HG03097 (cell line): ENCODE results near the gene NLK.
"Not testable (repeated sequence)": the region's sequence is repeated elsewhere in the genome, so short reads cannot be mapped to it uniquely, and the experiment has no call there.

ENCODE experiments used
- ATAC-seq: cut with Tn5 transposase; IDR thresholded peaks from one replicate; pipeline ENCODE4 v1.9.1; 2021; ENCODE audit not compliant: unreplicated experiment, low FRiP score

Gene NLK

DNA sequence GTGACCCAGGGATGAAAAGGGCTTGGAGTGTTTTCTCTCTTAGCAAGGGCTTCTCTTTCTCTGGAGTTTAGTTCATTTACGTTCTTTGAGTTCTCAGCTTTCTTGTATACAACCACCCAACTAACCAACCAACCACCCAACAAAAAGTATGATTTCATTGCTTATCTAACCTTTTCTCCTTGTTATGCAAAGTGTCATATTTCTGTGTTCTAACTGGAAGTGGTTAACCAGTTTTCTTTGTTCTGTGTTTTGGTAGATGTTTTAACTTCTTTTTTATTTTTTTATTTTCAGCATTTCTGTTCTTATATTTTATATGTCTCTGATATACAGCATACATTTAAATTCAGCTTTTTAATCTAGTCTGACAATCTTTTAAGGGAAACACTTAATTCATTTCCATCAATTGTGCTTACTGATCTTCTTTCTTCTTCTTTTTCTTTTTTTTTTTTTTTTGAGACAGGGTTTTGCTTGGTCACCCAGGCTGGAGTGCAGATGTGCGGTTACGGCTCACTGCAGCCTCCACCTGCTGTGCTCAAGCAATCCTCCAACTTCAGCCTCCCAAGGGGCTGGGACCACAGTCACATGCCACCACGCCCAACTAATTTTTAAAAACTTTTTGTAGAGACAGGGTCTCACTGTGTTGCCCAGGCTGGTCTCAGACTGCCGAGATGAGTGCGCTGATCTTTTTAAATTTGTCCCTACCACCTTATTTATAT is 29.6 kb downstream of the NLK start:
- ATAC-seq = no peak

- no peak for ATAC-seq
Measured at GRCh38 chr17:28072936-28073533, 30.6 kb downstream of the NLK start.

DNA sequence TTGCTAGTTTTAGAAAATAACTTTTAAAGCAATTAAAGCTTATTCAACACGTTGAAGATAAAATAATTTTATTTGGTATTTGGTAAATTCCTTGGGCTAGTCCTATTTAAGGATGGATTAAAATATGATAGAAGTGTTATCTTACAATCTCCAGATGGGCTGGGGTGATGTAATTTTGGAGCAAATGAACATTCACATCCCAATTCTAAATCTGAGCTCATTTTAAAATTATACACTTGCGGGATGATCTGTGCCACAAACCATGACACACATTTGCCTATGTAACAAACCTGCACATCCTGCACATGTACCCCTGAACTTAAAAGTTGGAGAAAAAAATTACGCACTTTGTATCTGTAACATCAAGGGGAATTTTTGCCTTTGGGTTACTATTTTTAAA is 31.5 kb downstream of the NLK start:
- no peak for ATAC-seq

DNA sequence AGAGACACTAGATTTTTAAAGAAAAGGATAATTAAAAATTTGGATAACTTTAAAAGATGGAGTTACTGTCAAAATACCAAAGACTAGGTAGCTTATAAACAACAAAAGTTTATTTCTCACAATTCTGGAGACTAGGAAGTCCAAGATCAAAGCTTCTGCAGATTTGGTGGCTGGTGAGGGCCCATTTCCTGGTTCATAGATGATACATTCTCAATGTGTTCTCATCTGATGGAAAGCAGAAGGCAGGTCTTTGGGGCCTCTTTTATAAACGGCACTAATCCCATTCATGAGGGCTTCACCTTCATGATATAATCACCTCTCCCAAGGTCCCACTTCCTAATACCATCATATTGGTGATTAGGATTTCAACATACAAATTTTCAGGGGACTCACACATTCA is 33.7 kb downstream of the NLK start:
- no peak for ATAC-seq

DNA sequence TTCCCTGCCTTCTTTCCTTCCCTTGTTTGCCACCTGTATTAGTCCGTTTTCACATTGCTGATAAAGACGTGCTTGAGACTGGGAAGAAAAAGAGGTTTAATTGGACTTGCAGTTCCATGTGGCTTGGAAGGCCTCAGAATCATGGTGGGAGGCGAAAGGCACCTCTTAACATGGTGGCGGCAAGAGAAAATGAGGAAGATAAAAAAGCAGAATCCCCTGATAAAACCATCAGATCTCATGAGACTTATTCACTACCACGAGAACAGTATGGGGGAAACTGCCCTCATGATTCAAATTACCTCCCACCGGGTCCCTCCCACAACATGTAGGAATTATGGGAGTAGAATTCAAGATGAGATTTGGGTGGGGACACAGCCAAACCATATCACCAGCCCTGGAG is 34.7 kb downstream of the NLK start:
- not testable (repeated sequence) for ATAC-seq

DNA sequence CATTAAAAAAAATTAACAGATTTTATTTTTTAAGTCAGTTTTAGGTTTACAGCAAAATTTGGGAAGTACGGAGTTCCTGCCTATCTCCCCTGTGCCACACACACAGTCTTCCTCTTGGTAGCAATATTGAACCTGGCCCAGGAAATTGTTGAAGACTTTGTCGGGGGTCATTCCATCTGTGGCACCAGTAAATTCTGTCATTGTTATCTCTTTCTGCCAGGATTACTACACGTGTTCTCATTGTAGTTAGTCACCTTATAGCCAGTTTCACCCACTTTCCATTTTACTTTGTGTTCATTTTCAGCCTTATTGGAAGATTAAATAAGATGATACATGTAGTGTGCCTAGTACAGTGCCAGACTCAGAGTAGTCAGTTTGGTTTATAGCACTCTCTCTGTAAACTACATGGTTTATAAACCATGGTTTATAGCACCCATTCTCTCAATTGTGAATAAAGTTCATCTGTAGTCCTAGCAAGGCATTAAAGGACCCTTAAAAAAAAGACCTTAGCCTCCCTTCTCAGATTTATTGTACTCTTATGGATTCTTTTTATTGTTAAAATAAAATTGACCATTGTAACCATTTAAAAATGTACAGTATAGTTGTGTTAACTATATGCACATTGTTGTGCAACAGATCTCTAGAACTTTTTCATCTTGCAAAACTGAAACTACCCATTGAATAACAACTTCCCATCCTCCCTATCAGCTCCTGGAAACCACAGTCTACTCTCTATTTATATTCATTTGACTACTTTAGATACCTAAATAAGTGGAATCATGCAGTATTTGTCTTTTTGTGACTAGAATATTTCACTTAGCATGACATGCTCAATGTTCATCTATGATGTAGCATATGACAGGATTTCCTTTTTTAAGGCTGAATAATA is 36.1 kb downstream of the NLK start:
- no peak for ATAC-seq

DNA sequence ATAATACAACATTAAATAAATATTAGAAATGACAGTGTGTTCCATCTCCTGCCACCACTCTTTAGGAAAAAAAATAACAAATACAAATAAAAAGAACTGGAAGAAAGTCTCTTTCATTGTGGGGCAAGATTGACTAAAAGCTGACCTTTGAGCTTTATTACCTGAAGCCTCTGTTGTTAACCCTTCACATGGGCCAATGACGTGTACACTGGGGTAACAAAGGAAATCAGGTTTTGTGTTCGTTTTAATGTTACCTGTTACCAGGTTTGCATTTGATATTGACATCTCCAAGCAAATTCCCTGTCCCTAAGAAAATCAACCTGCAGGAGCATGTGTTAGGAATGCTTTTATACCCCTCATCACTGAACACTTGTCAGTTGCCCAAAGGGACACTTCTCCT is 39.0 kb downstream of the NLK start:
- ATAC-seq = no peak

DNA sequence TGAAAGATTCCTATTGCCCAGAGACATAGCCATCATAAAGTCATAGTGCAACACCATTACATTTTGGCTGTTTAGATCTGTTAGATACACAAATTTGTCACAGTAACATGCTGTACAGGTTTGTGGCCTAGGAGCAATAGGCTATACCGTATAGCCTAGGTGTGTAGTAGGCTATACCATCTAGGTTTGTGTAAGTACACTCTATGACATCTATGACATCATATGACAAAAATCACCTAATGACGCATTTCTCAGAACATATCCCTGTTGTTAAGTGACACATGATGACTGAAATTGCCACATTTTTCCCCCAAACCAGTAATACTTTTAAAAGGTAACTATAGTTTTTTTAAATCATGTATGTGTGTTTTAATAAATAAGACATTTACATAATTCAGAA is 43.3 kb downstream of the NLK start:
- no peak for ATAC-seq

DNA sequence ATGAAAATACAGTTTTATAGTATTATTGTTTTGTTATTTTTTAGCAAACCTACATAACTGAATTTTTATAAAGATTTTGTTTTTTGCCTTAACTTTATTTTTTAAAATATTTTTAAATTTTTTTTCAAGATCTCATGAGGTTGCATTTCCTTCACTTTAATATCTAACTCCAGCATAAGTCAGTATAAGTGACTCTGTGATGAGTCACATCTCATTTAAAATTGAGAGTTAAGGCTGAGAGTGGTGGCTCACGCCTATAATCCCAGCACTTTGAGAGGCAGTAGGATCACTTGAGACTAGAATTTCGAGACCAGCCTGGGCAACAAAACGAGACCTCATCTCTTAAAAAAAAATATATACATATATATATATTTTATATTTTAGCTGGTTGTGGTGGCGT is 44.0 kb downstream of the NLK start:
- no peak for ATAC-seq

GRCh38 chr17:28087743-28088142 is 45.3 kb downstream of the NLK start:
- no peak for ATAC-seq

DNA sequence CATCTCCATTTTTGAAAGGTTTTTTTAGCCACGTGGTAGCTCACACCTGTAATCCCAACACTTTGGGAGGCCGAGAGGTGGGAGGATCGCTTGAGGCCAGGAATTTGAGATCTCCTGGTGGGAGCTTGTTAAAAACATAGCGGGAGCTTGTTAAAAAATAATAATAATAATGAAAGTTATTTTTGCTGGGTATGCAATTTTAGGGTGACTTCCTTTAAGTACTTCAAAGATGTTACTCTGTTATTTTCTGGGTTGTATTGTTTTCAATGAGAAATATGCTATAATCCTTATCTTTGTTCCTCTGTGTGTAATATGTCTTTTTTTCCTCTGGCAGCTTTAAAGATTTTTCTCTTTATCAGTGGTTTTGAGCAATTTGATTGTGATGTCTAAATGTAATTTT is 48.1 kb downstream of the NLK start:
- no peak for ATAC-seq

- no peak for ATAC-seq
Measured at GRCh38 chr17:28092088-28092487, 49.6 kb downstream of the NLK start.

DNA sequence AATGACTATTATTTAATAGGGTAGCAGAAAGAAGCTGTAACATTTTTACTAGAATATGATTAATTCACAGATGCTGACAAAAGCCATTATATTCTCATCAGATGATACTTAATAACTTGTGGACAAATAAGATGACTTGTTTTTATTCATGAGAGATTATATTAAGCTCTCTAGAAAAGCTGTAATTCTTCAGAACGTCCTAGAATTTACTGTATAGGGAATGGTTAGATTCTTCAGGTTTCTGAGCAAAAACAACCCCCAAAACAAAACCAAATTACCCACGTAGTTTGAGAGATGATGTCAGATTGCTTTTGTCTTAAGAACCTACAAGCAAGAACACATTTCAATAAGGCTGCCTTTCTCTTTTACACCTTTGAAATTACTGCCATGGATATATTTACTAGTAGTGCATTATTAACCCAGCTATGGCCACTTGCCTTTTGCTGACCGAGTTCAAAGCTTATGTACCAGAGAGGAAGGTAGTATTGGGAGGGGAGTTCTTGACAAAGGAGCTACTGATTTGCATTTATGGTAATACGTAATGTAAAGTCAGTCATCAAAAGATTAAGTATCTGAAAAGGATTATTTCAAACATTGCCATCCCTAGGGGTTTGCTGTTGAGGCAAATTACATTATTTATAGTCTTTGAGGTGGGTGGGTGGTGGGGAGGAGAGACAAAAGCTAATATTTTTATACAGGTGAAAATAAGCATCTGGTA is 51.7 kb downstream of the NLK start:
- no peak for ATAC-seq

GRCh38 chr17:28096756-28097155 is 54.3 kb downstream of the NLK start:
- no peak for ATAC-seq

GRCh38 chr17:28097254-28097653 is 54.8 kb downstream of the NLK start:
- ATAC-seq = no peak

GRCh38 chr17:28097901-28098300 is 55.4 kb downstream of the NLK start:
- ATAC-seq = no peak

DNA sequence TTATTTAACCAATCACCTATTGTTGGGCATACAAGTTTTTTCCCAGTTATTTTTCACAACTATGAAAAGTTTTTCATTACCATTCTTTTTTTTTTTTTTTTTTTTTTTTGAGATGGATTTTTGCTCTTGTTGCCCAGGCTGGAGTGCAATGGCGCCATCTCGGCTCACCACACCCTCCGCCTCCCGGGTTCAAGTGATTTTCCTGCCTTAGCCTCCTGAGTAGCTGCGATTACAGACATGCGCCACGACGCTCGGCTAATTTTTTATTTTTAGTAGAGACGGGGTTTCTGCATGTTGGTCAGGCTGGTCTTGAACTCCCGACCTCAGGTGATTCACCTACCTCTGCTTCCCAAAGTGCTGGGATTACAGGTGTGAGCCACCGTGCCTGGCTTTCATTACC is 56.1 kb downstream of the NLK start:
- not testable (repeated sequence) for ATAC-seq

DNA sequence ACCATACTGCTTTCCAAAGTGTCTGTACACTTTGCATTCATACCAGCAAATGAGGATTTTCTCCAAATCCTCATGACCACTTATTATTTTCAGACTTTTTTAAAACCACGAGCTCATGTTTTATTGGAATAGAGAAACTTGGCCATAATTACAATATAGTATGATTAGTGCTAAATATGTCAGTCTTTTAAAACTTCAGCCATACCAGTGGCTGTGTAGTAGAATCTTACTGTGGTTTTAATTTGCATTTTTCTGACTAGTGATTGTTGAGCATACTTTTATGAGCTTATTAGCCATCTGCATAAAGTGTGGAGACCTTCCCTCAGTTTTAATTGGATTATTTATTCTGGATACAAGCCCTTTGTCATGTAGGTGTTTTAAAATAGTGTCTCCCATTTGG is 57.8 kb downstream of the NLK start:
- no peak for ATAC-seq

- no peak for ATAC-seq
Measured at GRCh38 chr17:28100936-28101335, 58.5 kb downstream of the NLK start.

GRCh38 chr17:28101919-28102318 is 59.4 kb downstream of the NLK start:
- no peak for ATAC-seq

GRCh38 chr17:28105501-28105900 is 63.0 kb downstream of the NLK start:
- no peak for ATAC-seq
